Measurements from ENCODE around the gene LAMC3. TPM values are rescaled to one million over a fixed set of nuclear protein-coding genes. Genes with fewer than 3 reads are reported as not detected.

Gene LAMC3
- total RNA-seq (10 to 100 TPM; 14.4 to 24.1 TPM), polyA plus RNA-seq (ENCODE audit: insufficient read length in 2 of 2) (10 to 100 TPM; 17.3 to 18.2 TPM)
- long read RNA-seq, donor 1 = 0 reads
- long read RNA-seq, donor 2 = 0 reads
- long read RNA-seq, donor 3, full-length matches to known transcripts = 1 of 6 reads
- long read RNA-seq, donor 3, partial matches to known transcripts = 5 of 6 reads
- long read RNA-seq, donor 3, other reads (novel, unspliced or antisense) = 0 of 6 reads
- long read RNA-seq, donor 4 = 0 reads

- H3K27ac ChIP-seq (ENCODE audit: low read depth, low read length) = no peak within 1 kb of the TSS
- WGBS (ENCODE audit: insufficient coverage) = 5% methylated on average over 86 of the region's 88 CpGs
- DNase-seq (ENCODE audit: low read depth in 4 of 6, low spot score in 6 of 6) = peak in 2 of 6 donors; percentile 46 to 50
Observed at GRCh38 chr9:131008909-131009618, at the start of gene LAMC3. Gene LAMC3 (plus strand): TSS chr9:131009174. CDS start chr9:131009215, 41 bp downstream.

DNA sequence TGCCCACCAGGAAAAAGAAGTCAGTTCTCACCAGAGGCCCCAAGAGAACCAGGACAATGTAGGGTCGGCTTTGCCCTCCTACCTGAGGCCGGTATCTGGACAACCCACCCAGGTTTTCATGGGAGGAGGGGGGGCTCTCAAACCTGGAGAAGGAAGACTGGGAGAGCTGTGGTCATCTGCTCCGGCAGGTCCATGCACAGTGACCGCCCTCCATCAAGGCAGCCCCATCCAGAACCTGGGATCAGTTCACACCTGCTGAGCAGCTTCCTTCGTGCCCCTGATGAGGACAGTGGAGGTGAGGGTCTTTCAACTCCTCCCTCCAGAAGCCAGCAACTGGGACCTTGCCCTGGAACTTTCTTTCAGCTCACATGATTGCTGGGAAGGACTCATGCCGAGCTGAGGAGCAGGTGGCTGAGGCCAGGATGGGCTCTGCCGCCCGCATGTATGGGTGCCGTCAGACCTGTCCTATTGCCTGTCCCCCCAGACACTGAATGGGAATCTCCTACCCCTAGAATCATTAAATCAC is 49.1 kb upstream of the LAMC3 start:
- DNase-seq (ENCODE audit: low read depth in 4 of 6, low spot score in 6 of 6) = no peak
- H3K4me3 ChIP-seq (ENCODE audit: low read depth, low read length) = no peak overlapping the region
- H3K9me3 ChIP-seq (ENCODE audit: control insufficient read depth, insufficient read depth, low read length) = no peaks in the 10 kb centered on the region
- no peak overlapping the region for H3K27ac ChIP-seq (ENCODE audit: low read depth, low read length)
- H3K27me3 ChIP-seq (ENCODE audit: control insufficient read depth, insufficient read depth, low read length) = no peaks in the 10 kb centered on the region
- H3K36me3 ChIP-seq (ENCODE audit: control insufficient read depth, insufficient read depth, low read length) = no peaks in the 10 kb centered on the region
- H3K4me1 ChIP-seq (ENCODE audit: control insufficient read depth, insufficient read depth, low read length) = peaks cover 18% of the 10 kb centered on the region
- 94% methylated on average over 5 of the region's 9 CpGs for WGBS (ENCODE audit: insufficient coverage)

More at GRCh38 chr9:131008909-131009618, at the start of gene LAMC3:
- Histone ChIP-seq H3K4me1 (ENCODE audit: control insufficient read depth, insufficient read depth, low read length) (peaks cover 17% of the 10 kb centered on the region), H3K36me3 (ENCODE audit: control insufficient read depth, insufficient read depth, low read length) (peaks cover 2% of the 10 kb centered on the region), H3K27me3 (ENCODE audit: control insufficient read depth, insufficient read depth, low read length) (peaks cover 22% of the 10 kb centered on the region), H3K9me3 (ENCODE audit: control insufficient read depth, insufficient read depth, low read length) (no peaks in the 10 kb centered on the region), H3K4me3 (ENCODE audit: low read depth, low read length) (peak within 1 kb of the TSS; percentile 35)

- H3K27ac ChIP-seq (ENCODE audit: low read depth, low read length) = no peak overlapping the region
- no peaks in the 10 kb centered on the region for H3K27me3 ChIP-seq (ENCODE audit: control insufficient read depth, insufficient read depth, low read length)
- H3K4me1 ChIP-seq (ENCODE audit: control insufficient read depth, insufficient read depth, low read length) = peaks cover 18% of the 10 kb centered on the region
- H3K4me3 ChIP-seq (ENCODE audit: low read depth, low read length) = no peak overlapping the region
- H3K36me3 ChIP-seq (ENCODE audit: control insufficient read depth, insufficient read depth, low read length) = no peaks in the 10 kb centered on the region
- WGBS (ENCODE audit: insufficient coverage) = 94% methylated on average over 7 of the region's 14 CpGs
- no peak for DNase-seq (ENCODE audit: low read depth in 4 of 6, low spot score in 6 of 6)
- no peaks in the 10 kb centered on the region for H3K9me3 ChIP-seq (ENCODE audit: control insufficient read depth, insufficient read depth, low read length)
Observed at GRCh38 chr9:130960522-130961378, 48.2 kb upstream of the LAMC3 start.

DNA sequence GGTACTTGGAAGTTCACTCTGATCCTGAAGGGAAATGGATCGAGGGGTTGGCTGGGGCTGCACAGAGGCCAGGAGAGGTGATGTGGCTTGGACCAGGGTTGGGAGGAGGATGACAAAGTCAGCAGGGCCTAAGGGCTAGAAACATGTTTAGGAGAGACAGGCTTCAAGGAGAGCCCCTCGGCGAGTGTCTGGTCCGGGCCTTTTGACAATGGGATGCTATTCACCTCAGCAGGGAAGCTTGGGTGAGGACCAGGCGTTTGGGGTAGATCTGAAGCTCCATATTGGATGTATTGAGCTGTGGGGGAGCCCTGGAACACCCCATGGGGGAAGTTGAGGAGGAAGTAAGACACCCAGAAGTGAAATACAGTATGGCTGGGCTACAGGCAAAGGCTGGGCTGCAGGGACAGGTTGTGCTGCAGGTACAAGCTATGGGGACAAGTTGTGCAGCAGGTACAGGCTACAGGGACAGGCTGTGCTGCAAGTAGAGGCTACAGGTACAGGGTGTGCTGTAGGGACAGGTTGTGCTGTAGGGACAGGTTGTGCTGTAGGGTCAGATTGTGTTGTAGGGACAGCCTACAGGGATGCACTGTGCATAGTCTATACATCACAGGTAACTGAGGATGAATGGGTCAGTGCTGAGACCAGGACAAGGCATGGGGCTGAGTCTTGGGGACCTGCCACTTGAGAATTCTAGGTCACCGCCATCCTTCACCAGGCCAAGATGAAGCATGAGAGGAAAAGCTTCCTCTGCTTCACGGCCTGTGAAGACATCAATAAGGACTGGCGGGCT is 47.3 kb upstream of the LAMC3 start:
- no peaks in the 10 kb centered on the region for H3K27me3 ChIP-seq (ENCODE audit: control insufficient read depth, insufficient read depth, low read length)
- no peak overlapping the region for H3K4me3 ChIP-seq (ENCODE audit: low read depth, low read length)
- H3K9me3 ChIP-seq (ENCODE audit: control insufficient read depth, insufficient read depth, low read length) = no peaks in the 10 kb centered on the region
- H3K36me3 ChIP-seq (ENCODE audit: control insufficient read depth, insufficient read depth, low read length) = no peaks in the 10 kb centered on the region
- no peak for DNase-seq (ENCODE audit: low read depth in 4 of 6, low spot score in 6 of 6)
- no peak overlapping the region for H3K27ac ChIP-seq (ENCODE audit: low read depth, low read length)
- 89% methylated on average over 8 of the region's 8 CpGs for WGBS (ENCODE audit: insufficient coverage)
- H3K4me1 ChIP-seq (ENCODE audit: control insufficient read depth, insufficient read depth, low read length) = peaks cover 9% of the 10 kb centered on the region

- H3K27ac ChIP-seq (ENCODE audit: low read depth, low read length) = no peak overlapping the region
- no peaks in the 10 kb centered on the region for H3K36me3 ChIP-seq (ENCODE audit: control insufficient read depth, insufficient read depth, low read length)
- no peaks in the 10 kb centered on the region for H3K9me3 ChIP-seq (ENCODE audit: control insufficient read depth, insufficient read depth, low read length)
- 32% methylated on average over 17 of the region's 22 CpGs for WGBS (ENCODE audit: insufficient coverage)
- H3K4me3 ChIP-seq (ENCODE audit: low read depth, low read length) = no peak overlapping the region
- peak in 2 of 6 donors; percentile 55 to 60 for DNase-seq (ENCODE audit: low read depth in 4 of 6, low spot score in 6 of 6)
- peaks cover 4% of the 10 kb centered on the region for H3K4me1 ChIP-seq (ENCODE audit: control insufficient read depth, insufficient read depth, low read length)
- no peaks in the 10 kb centered on the region for H3K27me3 ChIP-seq (ENCODE audit: control insufficient read depth, insufficient read depth, low read length)
Observed at GRCh38 chr9:130962418-130963316, 46.3 kb upstream of the LAMC3 start.

- DNase-seq (ENCODE audit: low read depth in 4 of 6, low spot score in 6 of 6) = no peak
- Histone ChIP-seq H3K4me1 (ENCODE audit: control insufficient read depth, insufficient read depth, low read length) (peaks cover 4% of the 10 kb centered on the region), H3K9me3 (ENCODE audit: control insufficient read depth, insufficient read depth, low read length) (no peaks in the 10 kb centered on the region), H3K27ac (ENCODE audit: low read depth, low read length) (no peak overlapping the region), H3K4me3 (ENCODE audit: low read depth, low read length) (no peak overlapping the region), H3K27me3 (ENCODE audit: control insufficient read depth, insufficient read depth, low read length) (no peaks in the 10 kb centered on the region), H3K36me3 (ENCODE audit: control insufficient read depth, insufficient read depth, low read length) (no peaks in the 10 kb centered on the region)
- 68% methylated on average over 11 of the region's 15 CpGs for WGBS (ENCODE audit: insufficient coverage)
Observed at GRCh38 chr9:130963337-130963908, 45.6 kb upstream of the LAMC3 start.

- no peaks in the 10 kb centered on the region for H3K36me3 ChIP-seq (ENCODE audit: control insufficient read depth, insufficient read depth, low read length)
- peaks cover 4% of the 10 kb centered on the region for H3K4me1 ChIP-seq (ENCODE audit: control insufficient read depth, insufficient read depth, low read length)
- DNase-seq (ENCODE audit: low read depth in 4 of 6, low spot score in 6 of 6) = no peak
- no peak overlapping the region for H3K27ac ChIP-seq (ENCODE audit: low read depth, low read length)
- H3K27me3 ChIP-seq (ENCODE audit: control insufficient read depth, insufficient read depth, low read length) = no peaks in the 10 kb centered on the region
- 100% methylated on average over 2 of the region's 8 CpGs for WGBS (ENCODE audit: insufficient coverage)
- no peak overlapping the region for H3K4me3 ChIP-seq (ENCODE audit: low read depth, low read length)
- H3K9me3 ChIP-seq (ENCODE audit: control insufficient read depth, insufficient read depth, low read length) = no peaks in the 10 kb centered on the region
Observed at GRCh38 chr9:130963916-130964315, 45.1 kb upstream of the LAMC3 start.

DNA sequence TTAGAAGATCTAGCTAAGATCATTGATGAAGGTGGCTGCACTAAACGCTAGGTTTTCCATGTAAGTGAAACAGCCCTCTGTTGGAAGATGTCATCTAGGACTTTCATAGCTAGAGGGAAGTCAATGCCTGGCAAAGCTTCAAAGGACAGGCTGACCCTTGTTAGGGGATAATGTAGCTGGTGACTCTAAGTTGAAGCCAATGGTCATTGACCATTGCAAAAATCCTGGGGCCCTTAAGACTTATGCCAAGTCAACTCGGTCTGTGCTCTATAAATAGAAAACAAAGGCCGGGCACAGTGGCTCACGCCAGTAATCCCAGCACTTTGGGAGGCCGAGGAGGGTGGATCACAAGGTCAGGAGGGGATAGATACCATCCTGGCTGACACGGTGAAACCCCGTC is 43.3 kb upstream of the LAMC3 start:
- Histone ChIP-seq H3K36me3 (ENCODE audit: control insufficient read depth, insufficient read depth, low read length) (no peaks in the 10 kb centered on the region), H3K27ac (ENCODE audit: low read depth, low read length) (no peak overlapping the region), H3K4me3 (ENCODE audit: low read depth, low read length) (no peak overlapping the region), H3K4me1 (ENCODE audit: control insufficient read depth, insufficient read depth, low read length) (peaks cover 4% of the 10 kb centered on the region), H3K27me3 (ENCODE audit: control insufficient read depth, insufficient read depth, low read length) (no peaks in the 10 kb centered on the region), H3K9me3 (ENCODE audit: control insufficient read depth, insufficient read depth, low read length) (no peaks in the 10 kb centered on the region)
- 100% methylated on average over 4 of the region's 7 CpGs for WGBS (ENCODE audit: insufficient coverage)
- DNase-seq (ENCODE audit: low read depth in 4 of 6, low spot score in 6 of 6) = no peak
